Liver (tissue), 9 donors: ENCODE measurements around the gene TEX44. TPM values are rescaled to one million over a fixed set of nuclear protein-coding genes. Genes with fewer than 3 reads are reported as not detected.

Source experiments
- DNase-seq: peaks from one replicate; pipeline ENCODE4 v3.0.0-alpha.2; 2017; ENCODE audit warnings: low spot score
- H3K27ac ChIP-seq, 2 donors: one replicate each; pipeline ENCODE4 v1.7.0; 2013; ENCODE audit warnings: inconsistent platforms in 2 of 2, low read length in 2 of 2, control low read depth in 1 of 2, low read depth in 1 of 2, mild to moderate bottlenecking in 1 of 2
- H3K27me3 ChIP-seq, 4 donors: one replicate each; pipeline versions ENCODE4 v1.6.1 to v1.7.0; 2013; ENCODE audit warnings: low read length in 3 of 4, inconsistent platforms in 1 of 4, mild to moderate bottlenecking in 1 of 4, moderate library complexity in 1 of 4; ENCODE audit not compliant: control insufficient read depth in 4 of 4, insufficient read depth in 4 of 4
- H3K36me3 ChIP-seq, 4 donors: one replicate each; pipeline versions ENCODE4 v1.6.1 to v1.7.0; 2013; ENCODE audit warnings: low read length in 3 of 4, mild to moderate bottlenecking in 3 of 4, low read depth in 1 of 4, moderate library complexity in 1 of 4; ENCODE audit not compliant: control insufficient read depth in 4 of 4, insufficient read depth in 3 of 4
- H3K4me1 ChIP-seq, 4 donors: one replicate each; pipeline versions ENCODE4 v1.6.1 to v1.7.0; 2013; ENCODE audit warnings: low read length in 3 of 4, mild to moderate bottlenecking in 3 of 4, moderate library complexity in 1 of 4; ENCODE audit not compliant: control insufficient read depth in 4 of 4, insufficient read depth in 4 of 4
- H3K4me3 ChIP-seq, 3 donors: one replicate each; pipeline versions ENCODE4 v1.6.1 to v1.7.0; 2013; ENCODE audit warnings: low read length in 3 of 3, control low read depth in 1 of 3, low read depth in 1 of 3, mild to moderate bottlenecking in 1 of 3
- H3K9ac ChIP-seq, 2 donors: one replicate each; pipeline ENCODE4 v1.7.0; 2013; ENCODE audit warnings: low read length in 2 of 2, mild to moderate bottlenecking in 2 of 2, moderate library complexity in 2 of 2, control low read depth in 1 of 2, low read depth in 1 of 2
- H3K9me3 ChIP-seq, 4 donors: one replicate each; pipeline versions ENCODE4 v1.6.1 to v1.7.0; 2013; ENCODE audit warnings: low read length in 3 of 4; ENCODE audit not compliant: control insufficient read depth in 4 of 4
- EGR1 ChIP-seq, 2 donors: IDR thresholded peaks; 2 replicates each; pipeline ENCODE4 v1.6.1; 2016 to 2018; ENCODE audit warnings: antibody characterized with exemption in 2 of 2, low read depth in 2 of 2
- FOXA1 ChIP-seq: IDR thresholded peaks from 2 replicates; pipeline ENCODE4 v1.6.1; 2016; ENCODE audit warnings: antibody characterized with exemption
- FOXA2 ChIP-seq: IDR thresholded peaks from 2 replicates; pipeline ENCODE4 v1.6.1; 2016; ENCODE audit warnings: antibody characterized with exemption
- GABPA ChIP-seq, 2 donors: IDR thresholded peaks in 1 of 2; conservative IDR thresholded peaks in 1 of 2; 2 replicates each; pipeline ENCODE4 v1.6.1; 2016; ENCODE audit warnings: antibody characterized with exemption in 2 of 2, mild to moderate bottlenecking in 1 of 2, moderate library complexity in 1 of 2
- HNF4A ChIP-seq, 2 donors: conservative IDR thresholded peaks; 2 replicates each; pipeline ENCODE4 v1.6.1; 2016; ENCODE audit warnings: antibody characterized with exemption in 2 of 2, mild to moderate bottlenecking in 2 of 2
- HNF4G ChIP-seq: IDR thresholded peaks from 2 replicates; pipeline ENCODE4 v1.6.1; 2016; ENCODE audit warnings: antibody characterized with exemption
- JUND ChIP-seq, 2 donors: IDR thresholded peaks; 2 replicates each; pipeline ENCODE4 v1.6.1; 2016; ENCODE audit warnings: antibody characterized with exemption in 2 of 2
- NR2F2 ChIP-seq: IDR thresholded peaks from 2 replicates; pipeline ENCODE4 v1.6.1; 2016; ENCODE audit warnings: antibody characterized with exemption
- RXRA ChIP-seq, 2 donors: IDR thresholded peaks; 2 replicates each; pipeline ENCODE4 v1.6.1; 2017 to 2018; ENCODE audit warnings: antibody characterized with exemption in 2 of 2, mild to moderate bottlenecking in 1 of 2
- SP1 ChIP-seq: IDR thresholded peaks from 2 replicates; pipeline ENCODE4 v1.6.1; 2018; ENCODE audit warnings: antibody characterized with exemption, mild to moderate bottlenecking
- TAF1 ChIP-seq: conservative IDR thresholded peaks from 2 replicates; pipeline ENCODE4 v1.6.1; 2016; ENCODE audit warnings: antibody characterized with exemption, mild to moderate bottlenecking
- YY1 ChIP-seq: IDR thresholded peaks from 2 replicates; pipeline ENCODE4 v1.6.1; 2016; ENCODE audit warnings: antibody characterized with exemption, mild to moderate bottlenecking
- WGBS: extraction: QIAGEN DNeasy Blood & Tissue Kit; methylation state at CpG from one replicate; pipeline ENCODE4 v1.1.7; 2013; 5-methylcytosine and 5-hydroxymethylcytosine counted together
- polyA plus RNA-seq, 2 donors: library from polyadenylated mRNA; stranded (reverse) in 1 of 2; unstranded in 1 of 2; fragments of 200-250 nt in 1 of 2; fragments of >200 nt in 1 of 2; fragmentation: Nextera tagmentation in 1 of 2; extraction: Ambion mirVana in 1 of 2; gene quantifications; one replicate each; pipeline versions ENCODE4 v1.2.1 to v1.2.3, GENCODE V29; 2013 to 2015
- total RNA-seq, 2 donors: library from RNA; depleted of rRNA; stranded (reverse); fragments of >200 nt; gene quantifications; one replicate each; pipeline ENCODE4 v1.2.3, GENCODE V29; 2014
- TF ChIP-seq, protein P1 (sequence below): IDR thresholded peaks from 2 replicates; pipeline ENCODE4 v1.6.1; 2016; ENCODE audit warnings: antibody characterized with exemption
- TF ChIP-seq, protein P2 (sequence below): IDR thresholded peaks from 2 replicates; pipeline ENCODE4 v1.6.1; 2016; ENCODE audit warnings: antibody characterized with exemption
- TF ChIP-seq, protein P3 (sequence below): IDR thresholded peaks from 2 replicates; pipeline ENCODE4 v1.6.1; 2016; ENCODE audit warnings: antibody characterized with exemption, mild to moderate bottlenecking
- TF ChIP-seq, protein P4 (sequence below): IDR thresholded peaks from 2 replicates; pipeline ENCODE4 v1.6.1; 2016; ENCODE audit warnings: antibody characterized with exemption
- TF ChIP-seq, protein P5 (sequence below): fragments of 150-350 bp; IDR thresholded peaks from 2 replicates; pipeline ENCODE4 v1.5.1; 2017; ENCODE audit warnings: improper control_type of control experiment, low read depth, low read length; ENCODE audit not compliant: missing input control
- donor health status: healthy.
- donor health status: healthy.
- donor health status: healthy.
- donor health status: healthy.
- donor health status: healthy.

The TEX44 gene
- total and polyA plus RNA-seq, 4 donors = not detected

DNA sequence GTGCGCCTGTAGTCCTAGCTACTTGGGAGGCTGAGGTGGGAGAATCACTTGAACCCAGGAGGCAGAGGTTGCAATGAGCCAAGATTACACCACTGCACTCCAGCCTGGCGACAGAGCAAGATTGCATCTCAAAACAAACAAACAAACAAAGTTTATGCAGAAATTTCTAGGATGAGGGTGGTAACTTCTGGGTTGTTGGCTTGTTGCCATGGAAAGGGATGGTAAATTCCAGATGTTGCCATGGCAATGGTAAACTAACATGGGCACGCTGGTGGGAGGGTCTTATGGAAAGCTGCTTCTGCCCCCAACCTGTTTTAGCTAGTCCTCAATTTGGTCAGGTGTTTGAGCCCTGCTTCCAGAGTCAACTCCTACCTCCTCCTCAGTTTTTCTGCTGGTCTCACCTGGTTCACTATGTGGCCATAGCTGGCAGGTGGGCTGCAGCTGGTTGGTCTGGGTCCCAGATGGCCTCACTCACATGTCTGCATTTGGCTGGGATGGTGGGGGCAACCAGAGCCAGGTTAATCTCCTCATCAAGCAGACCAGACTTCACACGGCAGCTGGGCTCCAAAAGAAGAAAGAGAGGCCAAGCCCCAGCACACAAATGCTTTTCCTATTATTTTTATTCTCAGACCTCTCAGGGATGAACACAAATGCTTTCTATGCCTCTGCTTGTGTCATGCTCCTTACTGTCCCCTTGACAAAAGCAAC is 26.6 kb upstream of the TEX44 start (continued):
- TF ChIP-seq YY1 (no peak), GABPA (IDR thresholded peaks at IDR 0.05 in 1 of 2, conservative IDR thresholded peaks at IDR 0.05 in 1 of 2) (no peak), TAF1 (no peak), HNF4G (no peak), SP1 (no peak), FOXA2 (no peak), JUND (IDR thresholded peaks at IDR 0.05) (no peak), HNF4A (conservative IDR thresholded peaks at IDR 0.05) (no peak), EGR1 (IDR thresholded peaks at IDR 0.05; ENCODE audit: low read depth in 2 of 2) (no peak)
- TF ChIP-seq, protein P1, sequence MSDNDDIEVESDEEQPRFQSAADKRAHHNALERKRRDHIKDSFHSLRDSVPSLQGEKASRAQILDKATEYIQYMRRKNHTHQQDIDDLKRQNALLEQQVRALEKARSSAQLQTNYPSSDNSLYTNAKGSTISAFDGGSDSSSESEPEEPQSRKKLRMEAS = no peak
- TF ChIP-seq, protein P2, sequence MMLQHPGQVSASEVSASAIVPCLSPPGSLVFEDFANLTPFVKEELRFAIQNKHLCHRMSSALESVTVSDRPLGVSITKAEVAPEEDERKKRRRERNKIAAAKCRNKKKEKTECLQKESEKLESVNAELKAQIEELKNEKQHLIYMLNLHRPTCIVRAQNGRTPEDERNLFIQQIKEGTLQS = no peak

DNA sequence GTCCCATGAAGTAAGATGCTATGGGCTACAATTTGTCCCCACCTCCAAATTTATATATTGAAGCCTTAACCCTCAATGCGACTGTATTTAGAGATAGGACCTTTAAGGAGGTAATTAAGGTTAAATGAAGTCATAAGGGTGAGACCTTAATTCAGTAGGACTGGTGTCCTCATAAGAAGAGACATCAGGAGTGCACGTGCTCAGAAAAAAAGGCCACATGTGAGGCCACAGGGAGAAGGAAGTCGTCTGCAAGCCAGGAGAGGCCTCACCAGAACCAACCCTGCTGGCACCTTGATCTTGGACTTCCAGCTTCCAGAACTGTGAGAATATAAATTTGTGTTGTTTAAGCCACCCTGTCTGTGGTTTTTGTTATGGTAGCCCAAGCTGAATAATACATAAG is 25.5 kb upstream of the TEX44 start:
- no peaks in the 10 kb centered on the region for H3K27me3 ChIP-seq
- TF ChIP-seq GABPA (IDR thresholded peaks at IDR 0.05 in 1 of 2, conservative IDR thresholded peaks at IDR 0.05 in 1 of 2) (no peak), HNF4A (conservative IDR thresholded peaks at IDR 0.05) (no peak), JUND (IDR thresholded peaks at IDR 0.05) (no peak)
- no peak overlapping the region for H3K9ac ChIP-seq
- H3K4me3 ChIP-seq = no peak overlapping the region
- no peak overlapping the region for H3K27ac ChIP-seq
- DNase-seq = no peak
- H3K4me1 ChIP-seq = no peaks in the 10 kb centered on the region
- WGBS = 82% methylated on average over 3 of the region's 3 CpGs
- no peaks in the 10 kb centered on the region for H3K36me3 ChIP-seq
- peaks cover 0 to 3% (median 0%) of the 10 kb centered on the region in 4 donors for H3K9me3 ChIP-seq

DNA sequence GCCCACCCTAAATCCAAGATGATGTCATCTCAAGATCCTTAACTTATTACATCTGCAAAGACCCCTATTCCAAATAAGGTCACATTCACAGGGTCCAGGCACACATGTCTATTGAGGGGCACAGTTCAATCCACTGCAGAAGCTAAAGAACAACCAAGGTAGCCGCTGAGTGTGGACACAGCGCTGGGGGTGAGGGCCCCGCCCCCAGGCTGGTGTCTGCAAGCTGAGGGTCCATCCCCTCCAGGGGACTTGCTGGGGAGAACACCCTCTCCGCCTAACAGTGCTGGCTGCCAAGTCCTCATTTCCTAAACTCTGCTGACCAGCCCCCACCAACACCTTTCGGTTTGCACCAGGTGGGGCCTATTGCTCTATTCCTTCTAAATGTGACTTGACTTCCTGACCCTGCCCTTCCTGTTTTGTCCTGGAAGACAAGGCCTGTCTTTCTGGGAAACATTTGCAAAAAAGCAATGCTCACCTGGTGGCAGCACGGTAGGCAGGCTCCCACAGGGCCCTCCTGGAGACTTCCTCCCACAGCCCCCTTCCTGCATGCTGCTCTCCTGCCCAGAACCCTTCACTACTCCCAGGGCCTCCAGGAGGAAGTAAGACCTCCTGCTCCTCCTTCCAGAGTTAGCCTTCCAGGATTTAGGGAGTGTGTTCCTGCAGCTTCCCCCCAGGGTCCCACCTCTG is 24.4 kb upstream of the TEX44 start:
- Histone ChIP-seq H3K4me3 (no peak overlapping the region), H3K27ac (no peak overlapping the region), H3K27me3 (no peaks in the 10 kb centered on the region), H3K9me3 (peaks cover 0 to 3% (median 0%) of the 10 kb centered on the region in 4 donors), H3K4me1 (no peaks in the 10 kb centered on the region), H3K9ac (no peak overlapping the region), H3K36me3 (no peaks in the 10 kb centered on the region)
- TF ChIP-seq RXRA (IDR thresholded peaks at IDR 0.05) = no peak
- TF ChIP-seq, protein P3, sequence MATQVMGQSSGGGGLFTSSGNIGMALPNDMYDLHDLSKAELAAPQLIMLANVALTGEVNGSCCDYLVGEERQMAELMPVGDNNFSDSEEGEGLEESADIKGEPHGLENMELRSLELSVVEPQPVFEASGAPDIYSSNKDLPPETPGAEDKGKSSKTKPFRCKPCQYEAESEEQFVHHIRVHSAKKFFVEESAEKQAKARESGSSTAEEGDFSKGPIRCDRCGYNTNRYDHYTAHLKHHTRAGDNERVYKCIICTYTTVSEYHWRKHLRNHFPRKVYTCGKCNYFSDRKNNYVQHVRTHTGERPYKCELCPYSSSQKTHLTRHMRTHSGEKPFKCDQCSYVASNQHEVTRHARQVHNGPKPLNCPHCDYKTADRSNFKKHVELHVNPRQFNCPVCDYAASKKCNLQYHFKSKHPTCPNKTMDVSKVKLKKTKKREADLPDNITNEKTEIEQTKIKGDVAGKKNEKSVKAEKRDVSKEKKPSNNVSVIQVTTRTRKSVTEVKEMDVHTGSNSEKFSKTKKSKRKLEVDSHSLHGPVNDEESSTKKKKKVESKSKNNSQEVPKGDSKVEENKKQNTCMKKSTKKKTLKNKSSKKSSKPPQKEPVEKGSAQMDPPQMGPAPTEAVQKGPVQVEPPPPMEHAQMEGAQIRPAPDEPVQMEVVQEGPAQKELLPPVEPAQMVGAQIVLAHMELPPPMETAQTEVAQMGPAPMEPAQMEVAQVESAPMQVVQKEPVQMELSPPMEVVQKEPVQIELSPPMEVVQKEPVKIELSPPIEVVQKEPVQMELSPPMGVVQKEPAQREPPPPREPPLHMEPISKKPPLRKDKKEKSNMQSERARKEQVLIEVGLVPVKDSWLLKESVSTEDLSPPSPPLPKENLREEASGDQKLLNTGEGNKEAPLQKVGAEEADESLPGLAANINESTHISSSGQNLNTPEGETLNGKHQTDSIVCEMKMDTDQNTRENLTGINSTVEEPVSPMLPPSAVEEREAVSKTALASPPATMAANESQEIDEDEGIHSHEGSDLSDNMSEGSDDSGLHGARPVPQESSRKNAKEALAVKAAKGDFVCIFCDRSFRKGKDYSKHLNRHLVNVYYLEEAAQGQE = no peak
- TF ChIP-seq GABPA (IDR thresholded peaks at IDR 0.05 in 1 of 2, conservative IDR thresholded peaks at IDR 0.05 in 1 of 2) = no peak
- TF ChIP-seq, protein P2 = no peak
- TF ChIP-seq EGR1 (IDR thresholded peaks at IDR 0.05; ENCODE audit: low read depth in 2 of 2) = no peak
- TF ChIP-seq TAF1 = no peak
- TF ChIP-seq SP1 = no peak
- TF ChIP-seq JUND (IDR thresholded peaks at IDR 0.05) = no peak
- TF ChIP-seq FOXA1 = no peak
- no peak for TF ChIP-seq NR2F2
- TF ChIP-seq, protein P4, sequence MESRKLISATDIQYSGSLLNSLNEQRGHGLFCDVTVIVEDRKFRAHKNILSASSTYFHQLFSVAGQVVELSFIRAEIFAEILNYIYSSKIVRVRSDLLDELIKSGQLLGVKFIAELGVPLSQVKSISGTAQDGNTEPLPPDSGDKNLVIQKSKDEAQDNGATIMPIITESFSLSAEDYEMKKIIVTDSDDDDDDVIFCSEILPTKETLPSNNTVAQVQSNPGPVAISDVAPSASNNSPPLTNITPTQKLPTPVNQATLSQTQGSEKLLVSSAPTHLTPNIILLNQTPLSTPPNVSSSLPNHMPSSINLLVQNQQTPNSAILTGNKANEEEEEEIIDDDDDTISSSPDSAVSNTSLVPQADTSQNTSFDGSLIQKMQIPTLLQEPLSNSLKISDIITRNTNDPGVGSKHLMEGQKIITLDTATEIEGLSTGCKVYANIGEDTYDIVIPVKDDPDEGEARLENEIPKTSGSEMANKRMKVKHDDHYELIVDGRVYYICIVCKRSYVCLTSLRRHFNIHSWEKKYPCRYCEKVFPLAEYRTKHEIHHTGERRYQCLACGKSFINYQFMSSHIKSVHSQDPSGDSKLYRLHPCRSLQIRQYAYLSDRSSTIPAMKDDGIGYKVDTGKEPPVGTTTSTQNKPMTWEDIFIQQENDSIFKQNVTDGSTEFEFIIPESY = no peak
- TF ChIP-seq, protein P1 = no peak
- no peak for TF ChIP-seq HNF4A (conservative IDR thresholded peaks at IDR 0.05)
- TF ChIP-seq FOXA2 = no peak
- TF ChIP-seq HNF4G = no peak
- TF ChIP-seq, protein P5, sequence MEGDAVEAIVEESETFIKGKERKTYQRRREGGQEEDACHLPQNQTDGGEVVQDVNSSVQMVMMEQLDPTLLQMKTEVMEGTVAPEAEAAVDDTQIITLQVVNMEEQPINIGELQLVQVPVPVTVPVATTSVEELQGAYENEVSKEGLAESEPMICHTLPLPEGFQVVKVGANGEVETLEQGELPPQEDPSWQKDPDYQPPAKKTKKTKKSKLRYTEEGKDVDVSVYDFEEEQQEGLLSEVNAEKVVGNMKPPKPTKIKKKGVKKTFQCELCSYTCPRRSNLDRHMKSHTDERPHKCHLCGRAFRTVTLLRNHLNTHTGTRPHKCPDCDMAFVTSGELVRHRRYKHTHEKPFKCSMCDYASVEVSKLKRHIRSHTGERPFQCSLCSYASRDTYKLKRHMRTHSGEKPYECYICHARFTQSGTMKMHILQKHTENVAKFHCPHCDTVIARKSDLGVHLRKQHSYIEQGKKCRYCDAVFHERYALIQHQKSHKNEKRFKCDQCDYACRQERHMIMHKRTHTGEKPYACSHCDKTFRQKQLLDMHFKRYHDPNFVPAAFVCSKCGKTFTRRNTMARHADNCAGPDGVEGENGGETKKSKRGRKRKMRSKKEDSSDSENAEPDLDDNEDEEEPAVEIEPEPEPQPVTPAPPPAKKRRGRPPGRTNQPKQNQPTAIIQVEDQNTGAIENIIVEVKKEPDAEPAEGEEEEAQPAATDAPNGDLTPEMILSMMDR = no peak
- TF ChIP-seq YY1 = no peak
- WGBS = 88% methylated on average over 6 of the region's 6 CpGs
- no peak for DNase-seq
